GM12865 (cell line): Measurements from ENCODE around the gene TBXAS1.

Experiments
- DNase-seq: peaks from one replicate; pipeline ENCODE4 v3.0.0; 2010; ENCODE audit warnings: low read depth
- H3K4me3 ChIP-seq: 2 replicates; pipeline ENCODE4 v1.5.1; 2011; ENCODE audit warnings: mild to moderate bottlenecking, low read depth, low read length, control low read depth
- TF ChIP-seq, protein P1 (sequence below): IDR thresholded peaks from 2 replicates; pipeline ENCODE4 v1.5.1; 2011; ENCODE audit warnings: low read length, control low read depth, low read depth, inconsistent platforms; ENCODE audit not compliant: insufficient read depth; ENCODE audit errors: missing control alignments

TBXAS1 gene

DNA sequence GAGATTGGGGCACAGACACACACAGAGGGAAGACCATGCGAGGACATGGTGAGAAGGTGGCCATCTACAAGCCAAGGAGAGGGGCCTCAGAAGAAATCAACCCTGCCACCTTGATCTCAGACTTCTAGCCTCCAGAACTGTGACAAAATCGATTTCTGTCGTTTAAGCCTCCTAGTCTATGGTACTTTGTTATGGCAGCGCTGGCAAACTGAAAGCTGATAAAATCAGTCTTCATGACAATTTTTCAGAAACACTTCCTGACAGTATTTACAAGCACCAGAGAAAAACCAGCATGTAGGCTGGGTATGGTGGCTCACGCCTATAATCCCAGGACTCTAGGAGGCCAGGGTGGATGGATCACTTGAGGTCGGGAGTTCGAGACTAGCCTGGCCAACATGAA lies 229.5 kb downstream of the TBXAS1 start:
- DNase-seq, result no peak
- no peak overlapping the region for H3K4me3 ChIP-seq
- TF ChIP-seq, protein P1, sequence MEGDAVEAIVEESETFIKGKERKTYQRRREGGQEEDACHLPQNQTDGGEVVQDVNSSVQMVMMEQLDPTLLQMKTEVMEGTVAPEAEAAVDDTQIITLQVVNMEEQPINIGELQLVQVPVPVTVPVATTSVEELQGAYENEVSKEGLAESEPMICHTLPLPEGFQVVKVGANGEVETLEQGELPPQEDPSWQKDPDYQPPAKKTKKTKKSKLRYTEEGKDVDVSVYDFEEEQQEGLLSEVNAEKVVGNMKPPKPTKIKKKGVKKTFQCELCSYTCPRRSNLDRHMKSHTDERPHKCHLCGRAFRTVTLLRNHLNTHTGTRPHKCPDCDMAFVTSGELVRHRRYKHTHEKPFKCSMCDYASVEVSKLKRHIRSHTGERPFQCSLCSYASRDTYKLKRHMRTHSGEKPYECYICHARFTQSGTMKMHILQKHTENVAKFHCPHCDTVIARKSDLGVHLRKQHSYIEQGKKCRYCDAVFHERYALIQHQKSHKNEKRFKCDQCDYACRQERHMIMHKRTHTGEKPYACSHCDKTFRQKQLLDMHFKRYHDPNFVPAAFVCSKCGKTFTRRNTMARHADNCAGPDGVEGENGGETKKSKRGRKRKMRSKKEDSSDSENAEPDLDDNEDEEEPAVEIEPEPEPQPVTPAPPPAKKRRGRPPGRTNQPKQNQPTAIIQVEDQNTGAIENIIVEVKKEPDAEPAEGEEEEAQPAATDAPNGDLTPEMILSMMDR, result no peak

DNA sequence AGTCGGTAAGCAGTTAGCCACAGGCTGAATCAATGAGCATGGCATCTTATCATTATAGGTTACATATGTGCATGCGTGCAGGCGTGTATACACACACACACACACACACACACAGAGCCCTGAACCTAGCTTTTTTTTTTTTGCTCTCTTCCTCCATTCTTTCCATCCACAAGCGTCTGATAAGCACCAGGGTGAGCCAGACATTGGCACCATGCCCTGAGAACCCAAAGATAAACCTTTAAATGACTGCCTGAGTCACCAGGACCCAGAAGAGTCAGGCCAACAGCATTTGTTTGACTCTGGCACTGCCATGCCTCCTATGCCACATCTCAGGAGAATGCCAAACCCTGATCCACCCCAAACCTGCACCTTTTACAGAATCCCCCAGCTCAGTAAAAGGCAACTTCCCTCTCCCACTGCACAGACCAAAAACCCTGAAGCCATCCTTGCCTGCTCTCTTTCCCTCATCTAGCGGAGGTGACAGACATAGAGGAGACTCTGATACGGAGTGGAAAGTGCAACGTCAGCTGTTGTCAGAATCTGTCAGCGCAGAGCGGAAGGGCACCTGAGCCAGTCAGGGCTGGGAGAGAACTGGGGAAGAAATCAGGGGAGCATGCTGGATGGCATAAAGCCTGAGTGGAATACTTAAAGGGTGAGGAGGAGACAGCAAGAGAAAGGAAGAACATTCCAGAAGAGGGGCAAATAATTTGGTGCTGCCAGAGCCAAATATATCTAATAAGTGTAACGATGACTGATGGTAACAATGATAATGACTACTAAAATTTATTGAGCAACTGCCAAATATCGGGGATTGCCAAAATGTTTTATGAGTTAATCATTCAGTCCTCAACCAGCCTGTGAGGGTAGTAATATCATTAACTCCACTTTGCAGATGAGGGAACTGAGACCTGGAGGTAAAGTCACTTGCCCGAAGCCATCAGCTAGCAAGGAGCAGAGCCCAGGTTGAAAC lies 230.5 kb downstream of the TBXAS1 start:
- TF ChIP-seq, protein P1, result no peak
- no peak overlapping the region for H3K4me3 ChIP-seq
- no peak for DNase-seq

DNA sequence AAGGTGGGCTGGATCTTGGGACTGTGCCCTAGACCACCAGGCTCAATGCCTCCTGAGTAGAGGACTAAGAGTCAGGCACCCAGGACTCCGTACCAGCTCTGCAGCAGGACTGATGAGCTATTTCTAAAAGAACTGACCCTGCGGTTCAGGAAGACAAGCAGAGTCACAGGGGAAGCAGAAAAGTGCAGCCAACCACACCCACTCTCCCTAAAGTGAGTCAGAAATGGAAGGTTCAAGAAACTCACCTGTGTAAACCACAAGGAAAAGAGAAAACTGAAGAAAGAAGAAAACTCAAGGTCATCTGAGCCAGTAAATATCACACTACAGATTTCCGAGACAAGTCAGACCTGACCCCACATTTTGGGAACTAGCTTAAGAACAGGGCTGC lies 231.2 kb downstream of the TBXAS1 start:
- H3K4me3 ChIP-seq, result no peak overlapping the region
- no peak for DNase-seq
- TF ChIP-seq, protein P1, result no peak

DNA sequence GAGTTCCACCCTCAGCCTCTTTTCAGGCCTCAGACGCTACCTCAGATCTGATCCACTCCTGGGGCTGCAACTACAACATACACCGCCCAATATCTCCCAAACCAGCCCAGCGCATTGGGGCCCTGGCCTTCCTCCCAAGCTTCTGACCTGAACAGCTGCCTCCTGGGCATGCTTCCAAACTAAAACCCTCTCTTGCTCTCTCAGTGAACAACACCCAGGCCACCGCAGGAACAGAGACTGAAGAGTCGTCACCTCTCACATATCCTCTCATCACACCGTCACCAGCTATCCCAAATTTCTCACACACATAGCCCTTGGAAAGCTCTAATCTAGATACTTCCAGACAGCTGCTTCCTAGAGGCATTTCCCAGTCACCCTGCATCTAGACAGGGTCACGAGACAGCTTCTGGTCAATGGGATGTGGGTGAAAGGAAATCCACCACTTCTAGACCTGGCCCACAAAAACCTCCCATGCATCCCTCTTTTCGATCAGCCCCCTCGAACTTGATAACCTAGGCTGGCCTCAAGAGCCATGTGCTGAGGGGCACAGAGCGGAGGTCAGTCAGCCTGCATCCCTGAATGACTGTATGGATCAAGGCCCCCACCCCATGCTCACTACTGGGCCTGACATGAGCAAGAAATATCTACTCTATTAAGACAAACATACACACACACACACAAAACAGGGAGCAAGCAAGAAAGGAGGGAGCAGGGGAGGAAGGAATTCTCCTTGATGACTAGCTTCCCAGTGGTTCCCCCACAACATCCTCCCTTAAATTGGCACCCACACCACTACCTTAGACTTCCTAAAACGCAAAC lies 231.9 kb downstream of the TBXAS1 start:
- TF ChIP-seq, protein P1, result no peak
- no peak overlapping the region; the same call in 1 of the 2 replicates for H3K4me3 ChIP-seq
- DNase-seq, result no peak

DNA sequence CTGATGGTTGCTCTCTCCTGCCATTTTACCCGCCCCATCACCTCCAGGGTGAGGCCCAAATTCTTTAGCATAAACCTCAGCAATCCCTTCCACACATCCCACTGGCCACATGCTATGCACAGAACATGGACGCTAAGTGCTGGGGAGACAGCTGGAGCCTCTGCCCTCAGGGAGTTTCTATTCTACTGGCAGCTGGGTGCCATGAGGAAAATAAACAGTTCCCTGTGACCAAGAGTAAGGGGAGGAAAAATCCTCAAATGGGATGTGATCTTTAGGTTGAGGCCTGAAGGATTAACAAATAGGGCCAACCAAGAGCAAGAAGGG lies 232.5 kb downstream of the TBXAS1 start:
- no peak for DNase-seq
- peak overlapping the region; percentile 60 for H3K4me3 ChIP-seq
- TF ChIP-seq, protein P1, result no peak

DNA sequence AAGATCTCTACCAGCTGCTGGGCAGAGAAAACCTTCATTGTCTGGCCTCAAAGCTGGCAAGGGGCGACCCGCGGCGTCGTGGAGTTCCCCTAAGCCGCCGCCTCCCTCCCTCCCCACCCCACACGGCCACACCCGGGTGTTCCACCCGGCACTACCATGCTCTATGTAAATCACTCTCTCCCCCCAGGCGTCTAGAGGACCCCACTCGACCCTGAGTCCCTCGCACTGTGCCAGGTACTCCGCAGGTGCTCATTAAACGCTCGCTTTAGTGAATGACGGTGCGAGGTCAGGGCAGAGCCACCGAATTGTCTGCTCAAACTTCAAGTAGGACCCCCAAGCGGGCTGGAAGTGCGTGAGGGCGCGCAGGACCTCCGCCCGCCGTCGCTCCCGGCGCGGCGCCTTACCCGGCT lies 233.1 kb downstream of the TBXAS1 start:
- TF ChIP-seq, protein P1, result no peak
- DNase-seq, result peak; percentile 64
- H3K4me3 ChIP-seq, result peak overlapping the region; percentile 60
